ENCODE data around the gene DDX49.

GRCh38 chr19:18933297-18933696 lies 13.8 kb downstream of the DDX49 start:
- TF ChIP-seq EP300 (IDR thresholded peaks at IDR 0.05) (no peak), POLR2A (IDR thresholded peaks at IDR 0.05) (no peak), POLR2AphosphoS5 (IDR thresholded peaks at IDR 0.05) (no peak)
- TF ChIP-seq, protein P1, sequence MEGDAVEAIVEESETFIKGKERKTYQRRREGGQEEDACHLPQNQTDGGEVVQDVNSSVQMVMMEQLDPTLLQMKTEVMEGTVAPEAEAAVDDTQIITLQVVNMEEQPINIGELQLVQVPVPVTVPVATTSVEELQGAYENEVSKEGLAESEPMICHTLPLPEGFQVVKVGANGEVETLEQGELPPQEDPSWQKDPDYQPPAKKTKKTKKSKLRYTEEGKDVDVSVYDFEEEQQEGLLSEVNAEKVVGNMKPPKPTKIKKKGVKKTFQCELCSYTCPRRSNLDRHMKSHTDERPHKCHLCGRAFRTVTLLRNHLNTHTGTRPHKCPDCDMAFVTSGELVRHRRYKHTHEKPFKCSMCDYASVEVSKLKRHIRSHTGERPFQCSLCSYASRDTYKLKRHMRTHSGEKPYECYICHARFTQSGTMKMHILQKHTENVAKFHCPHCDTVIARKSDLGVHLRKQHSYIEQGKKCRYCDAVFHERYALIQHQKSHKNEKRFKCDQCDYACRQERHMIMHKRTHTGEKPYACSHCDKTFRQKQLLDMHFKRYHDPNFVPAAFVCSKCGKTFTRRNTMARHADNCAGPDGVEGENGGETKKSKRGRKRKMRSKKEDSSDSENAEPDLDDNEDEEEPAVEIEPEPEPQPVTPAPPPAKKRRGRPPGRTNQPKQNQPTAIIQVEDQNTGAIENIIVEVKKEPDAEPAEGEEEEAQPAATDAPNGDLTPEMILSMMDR (IDR thresholded peaks at IDR 0.05): no peak

Data from upper lobe of left lung (tissue), 4 donors.